Measurements from ENCODE around the gene KLHL14.

The KLHL14 gene

DNA sequence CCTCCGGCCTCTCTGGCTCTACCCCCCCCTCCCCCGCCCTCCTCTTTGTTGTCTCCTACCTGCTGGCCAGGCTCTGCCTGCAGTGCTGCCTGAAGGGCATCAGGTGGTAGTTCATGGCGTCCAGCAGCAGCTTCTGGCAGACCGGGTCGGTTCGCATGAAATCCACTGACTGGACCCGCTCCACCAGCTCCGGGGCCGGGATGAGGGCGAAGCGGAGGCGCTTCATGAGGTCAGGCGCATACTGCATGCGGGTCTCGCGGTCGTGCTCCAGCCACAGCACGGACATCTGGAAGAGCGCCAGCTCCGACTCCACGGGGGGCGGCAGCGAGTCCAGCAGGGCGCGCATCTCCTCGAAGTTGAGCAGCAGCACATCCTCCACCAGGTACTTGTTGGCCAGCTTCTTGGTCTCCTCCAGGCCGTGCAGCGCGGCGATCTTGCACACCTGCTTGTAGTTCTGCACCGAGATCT lies 3.2 kb downstream of the KLHL14 start:
- DNase-seq: no peak

GRCh38 chr18:32769071-32769585 lies 3.7 kb downstream of the KLHL14 start:
- DNase-seq: no peak

- DNase-seq: no peak
Measured at GRCh38 chr18:32767400-32767799, 5.4 kb downstream of the KLHL14 start.

GRCh38 chr18:32764611-32765244 lies 8.1 kb downstream of the KLHL14 start:
- DNase-seq: no peak

DNA sequence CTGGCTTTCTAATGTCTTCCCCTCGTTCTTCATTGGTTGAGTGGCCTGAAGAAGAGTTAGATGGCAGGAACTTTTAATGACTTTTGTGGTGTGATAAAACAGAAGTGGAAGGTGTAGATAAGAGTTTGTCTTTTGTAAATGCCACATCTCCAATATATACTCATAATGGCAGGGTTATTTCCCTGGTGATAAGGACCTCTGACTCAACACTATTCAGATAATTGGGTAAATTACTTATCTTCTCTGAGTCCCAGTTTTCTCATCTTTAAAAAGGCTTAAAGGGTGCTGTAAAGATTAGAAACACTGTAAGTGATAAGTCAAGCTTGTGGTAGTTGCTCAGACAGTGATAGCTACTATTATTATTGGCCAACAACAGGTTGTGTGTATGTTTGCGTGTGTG lies 9.5 kb downstream of the KLHL14 start:
- no peak for DNase-seq

- no peak for DNase-seq
Measured at GRCh38 chr18:32761231-32761630, 11.6 kb downstream of the KLHL14 start.

DNA sequence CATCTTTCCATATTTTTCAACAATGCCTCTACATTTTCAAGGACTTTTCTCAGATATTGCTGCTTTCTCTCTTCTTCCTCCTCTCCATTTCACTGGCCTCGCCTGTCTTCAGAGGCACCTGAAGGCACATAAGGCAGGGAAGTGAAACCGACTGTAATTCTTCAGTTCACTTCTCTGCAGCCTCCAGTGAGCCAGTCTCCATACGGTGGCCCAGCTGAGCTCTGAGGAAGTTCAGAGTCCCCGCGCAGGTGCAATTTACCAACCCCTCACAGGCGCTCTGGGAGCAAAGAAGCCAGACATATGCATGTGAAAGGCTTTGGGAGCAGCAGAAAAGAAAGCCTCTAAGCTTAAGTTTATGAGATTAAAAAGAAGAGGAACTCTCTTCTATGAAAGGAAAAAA lies 12.4 kb downstream of the KLHL14 start:
- DNase-seq: no peak

DNA sequence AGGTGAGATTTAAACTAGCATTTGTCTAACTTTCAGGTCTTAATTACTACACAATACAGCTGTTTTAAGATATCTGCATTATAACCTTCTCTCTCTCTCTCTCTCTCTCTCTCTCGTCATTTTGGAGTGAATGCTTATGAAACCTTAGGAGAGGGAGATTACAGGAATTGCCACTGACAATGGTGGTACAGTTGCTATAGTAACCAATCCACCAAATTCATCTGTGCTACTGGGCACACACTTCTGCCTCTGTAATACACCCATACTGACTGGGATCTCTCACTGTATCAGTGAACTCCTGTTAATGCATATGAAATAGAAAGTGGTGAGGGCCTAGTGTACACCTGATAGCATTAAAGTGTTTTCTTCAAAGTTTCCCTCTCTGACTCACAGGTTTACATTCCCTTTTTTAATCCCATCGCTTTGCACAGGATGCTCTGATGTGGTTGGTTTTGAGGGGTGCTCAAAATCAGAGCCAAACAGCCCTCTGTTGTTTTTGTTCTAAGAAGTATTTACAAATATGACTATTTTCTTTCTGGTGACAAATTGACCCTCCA lies 13.1 kb downstream of the KLHL14 start:
- no peak for DNase-seq

- DNase-seq: no peak
Measured at GRCh38 chr18:32754508-32755263, 18.1 kb downstream of the KLHL14 start.

DNA sequence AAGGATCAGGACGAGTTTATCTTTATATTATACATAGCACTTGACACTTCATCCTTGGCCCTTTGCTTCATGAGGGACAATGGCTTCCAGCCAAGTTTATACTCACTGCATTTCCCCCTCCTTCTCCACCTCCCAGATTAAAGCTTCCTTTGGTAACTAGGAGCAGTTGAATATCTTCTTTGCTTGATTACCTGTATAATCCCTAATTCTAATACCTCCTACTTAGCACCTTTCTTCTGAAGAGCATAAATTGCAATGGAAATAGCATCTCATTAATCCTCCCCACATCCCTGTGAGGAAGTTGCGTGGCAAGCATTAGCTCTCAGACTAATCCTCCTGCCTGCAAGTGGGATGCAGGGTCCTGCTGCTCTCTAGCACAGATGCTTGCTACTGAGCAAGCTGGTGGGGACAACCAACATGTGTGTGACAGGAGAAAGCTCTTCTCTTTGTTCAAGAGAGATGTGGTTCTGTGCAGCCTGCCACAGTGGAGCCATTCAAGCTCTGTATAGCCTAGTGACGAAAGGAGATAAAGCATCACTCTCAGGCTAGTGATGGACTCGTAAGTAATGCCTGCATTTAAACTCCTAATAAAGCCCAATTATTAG lies 19.1 kb downstream of the KLHL14 start:
- no peak for DNase-seq

DNA sequence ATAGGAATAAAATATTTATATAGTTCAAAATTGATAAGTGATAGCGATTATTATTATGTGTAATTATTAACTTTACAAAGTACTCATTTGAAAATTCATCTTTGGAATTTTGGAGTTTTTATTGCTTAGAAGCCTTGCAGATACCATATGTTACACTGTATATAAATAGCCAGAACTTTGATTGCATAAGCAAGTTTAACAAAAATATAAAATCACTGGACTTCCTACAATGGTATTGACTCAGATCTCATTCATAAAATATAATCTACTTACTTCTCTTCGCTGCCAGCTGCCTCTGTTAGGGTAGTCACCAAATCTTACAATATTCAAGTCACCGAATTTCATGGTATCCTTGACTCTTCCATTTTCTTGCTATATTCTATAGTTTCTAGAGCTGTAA lies 22.5 kb downstream of the KLHL14 start:
- no peak for DNase-seq

DNA sequence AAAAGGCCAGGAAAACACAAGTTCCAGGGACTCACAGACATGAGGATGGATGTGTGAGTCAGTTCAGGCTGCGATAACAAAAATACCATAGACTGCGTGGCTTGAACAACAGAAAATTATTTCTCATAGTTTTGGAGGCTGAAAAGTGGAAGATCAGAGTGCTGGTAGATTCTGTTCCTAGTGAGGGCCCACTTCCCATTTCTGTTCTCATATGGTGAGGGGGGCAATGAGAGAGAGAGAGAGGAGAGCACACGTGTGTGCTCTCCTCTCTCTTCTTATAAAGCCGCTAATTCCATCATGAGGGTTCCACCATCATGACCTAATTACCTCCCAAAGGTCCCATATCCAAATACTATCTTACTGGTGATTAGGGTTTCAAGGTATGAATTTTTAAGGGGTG lies 23.0 kb downstream of the KLHL14 start:
- DNase-seq: no peak

DNA sequence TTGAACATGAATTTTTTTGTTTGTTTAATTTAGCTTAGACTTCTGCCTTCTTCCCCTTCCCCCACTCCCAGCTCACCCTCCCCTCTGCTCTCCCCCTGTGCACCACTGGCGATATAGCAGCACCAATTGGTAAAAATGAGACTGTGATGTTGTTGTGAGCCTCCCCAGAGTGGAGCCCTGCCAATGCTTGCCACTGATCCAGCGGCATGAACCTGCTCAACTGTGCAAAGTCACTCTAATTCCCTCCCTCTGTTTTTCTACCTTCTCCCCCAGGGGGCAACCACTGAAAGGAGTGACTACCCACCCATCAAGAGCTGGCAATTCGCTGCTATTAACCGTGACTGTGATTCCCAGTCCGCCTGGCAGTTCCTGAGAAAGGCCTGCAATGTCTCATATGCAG lies 30.2 kb downstream of the KLHL14 start:
- DNase-seq: no peak

DNA sequence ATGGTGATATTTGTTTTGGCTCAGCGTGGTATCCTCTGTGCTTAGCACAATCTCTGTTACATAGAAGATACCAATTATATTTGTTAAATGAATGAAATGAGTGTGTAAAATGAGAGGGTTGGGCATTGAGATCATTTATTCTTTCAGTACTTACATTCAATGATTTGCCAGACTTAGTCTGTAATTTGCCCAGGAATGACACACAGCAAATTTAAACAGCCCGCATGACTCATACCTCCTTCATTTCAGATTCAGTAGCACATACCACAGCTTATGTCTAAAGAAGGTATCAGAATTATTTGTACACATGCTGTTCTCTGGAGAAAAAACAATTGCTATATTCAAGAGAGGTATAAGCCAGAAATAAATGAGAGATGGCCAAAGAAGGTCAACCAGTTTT lies 37.0 kb downstream of the KLHL14 start:
- no peak for DNase-seq

GRCh38 chr18:32734442-32734841 lies 38.4 kb downstream of the KLHL14 start:
- DNase-seq: no peak

- DNase-seq: no peak
Measured at GRCh38 chr18:32732165-32732564, 40.7 kb downstream of the KLHL14 start.

DNA sequence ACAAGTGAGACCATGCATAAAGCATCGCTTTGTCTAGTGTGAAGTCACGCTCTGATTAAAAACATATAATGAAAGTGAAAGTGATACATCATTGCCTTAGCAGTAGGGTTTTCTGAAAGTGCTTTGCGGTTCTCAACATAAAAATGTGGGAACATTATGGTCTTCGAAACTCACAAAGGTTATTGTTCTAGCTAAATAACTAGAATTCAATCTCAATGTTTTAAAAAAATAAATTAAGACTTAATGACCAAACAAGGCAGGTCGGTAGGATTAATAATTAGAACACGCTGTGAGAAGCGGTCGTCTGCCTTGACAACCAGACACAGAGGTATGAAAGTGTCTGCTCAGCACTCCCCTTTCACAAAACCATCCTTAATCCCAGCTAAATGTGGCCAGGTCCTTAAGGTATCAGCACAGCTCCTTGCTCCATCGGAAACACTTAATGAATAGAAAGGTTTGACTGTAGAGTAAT lies 42.2 kb downstream of the KLHL14 start:
- DNase-seq: peak; percentile 3

DNA sequence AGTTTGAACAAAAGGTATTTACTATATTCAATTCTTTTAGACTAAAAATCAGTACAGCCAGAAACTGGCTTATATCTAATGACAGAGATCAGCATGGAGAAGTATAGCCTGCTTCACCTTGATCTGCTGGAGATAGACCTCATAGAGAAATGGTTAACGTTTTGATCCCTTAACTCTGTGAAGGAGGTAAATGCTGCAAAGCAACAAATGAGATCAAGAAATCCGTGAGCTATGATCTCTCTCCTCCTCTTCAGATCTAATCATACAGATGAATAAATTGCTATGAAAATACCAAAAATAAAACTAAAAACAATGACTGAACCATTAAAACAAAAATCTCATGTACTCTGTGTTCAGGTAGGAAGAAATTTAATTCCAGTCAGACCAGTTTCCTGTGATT lies 42.8 kb downstream of the KLHL14 start:
- no peak for DNase-seq

DNA sequence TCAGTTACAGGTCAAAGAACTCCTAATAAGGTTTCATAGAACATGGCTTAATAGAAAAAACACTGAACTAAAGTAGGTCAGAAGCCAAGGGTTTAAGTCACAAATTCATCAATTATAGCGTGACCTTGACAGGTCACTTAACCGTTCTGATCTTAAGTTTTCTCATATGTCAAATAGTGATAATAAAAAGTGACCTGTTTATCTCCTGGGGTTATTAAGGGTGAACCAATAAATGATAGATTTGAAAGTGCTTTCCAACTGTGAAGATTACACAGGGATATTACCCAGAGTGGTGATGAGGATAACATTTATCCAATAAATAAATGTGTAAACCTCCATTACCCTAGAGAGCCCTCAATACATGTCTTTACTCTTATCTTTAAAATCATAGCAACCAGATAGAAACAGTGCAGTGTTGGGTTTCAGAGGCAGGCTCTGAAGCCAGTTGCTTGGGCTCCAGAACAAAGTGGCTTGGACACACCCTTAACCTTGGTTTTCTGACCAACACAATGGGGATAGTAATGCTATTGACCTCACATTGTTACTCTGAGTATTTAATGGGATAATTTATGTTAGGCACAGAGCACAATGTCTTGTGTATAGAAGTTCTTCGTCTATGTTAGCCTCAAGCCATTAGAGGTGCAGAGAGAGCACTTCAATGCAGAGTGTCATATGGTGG lies 48.6 kb downstream of the KLHL14 start:
- no peak for DNase-seq

DNA sequence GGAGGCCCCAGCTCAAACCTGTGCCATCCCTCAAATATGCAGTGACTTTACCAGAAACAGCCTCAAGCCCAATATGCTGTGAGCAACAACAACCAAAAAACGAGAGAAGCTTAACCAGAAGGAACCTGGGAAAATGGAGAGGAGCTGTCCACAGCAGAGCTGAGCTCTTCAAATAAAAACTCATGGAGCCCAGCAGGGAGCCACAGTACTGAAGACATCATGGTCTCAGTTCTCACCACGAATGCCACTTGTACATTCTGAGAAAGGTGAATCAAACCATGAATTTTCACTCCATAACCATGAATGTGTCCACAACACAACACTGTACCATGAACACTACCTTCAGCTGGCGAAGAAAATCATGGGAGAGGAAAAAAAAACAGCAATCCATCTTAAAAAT lies 50.5 kb downstream of the KLHL14 start:
- DNase-seq: no peak

GRCh38 chr18:32717126-32717525 lies 55.7 kb downstream of the KLHL14 start:
- no peak for DNase-seq

GRCh38 chr18:32714571-32715148 lies 58.2 kb downstream of the KLHL14 start:
- peak; percentile 30 for DNase-seq

- no peak for DNase-seq
Measured at GRCh38 chr18:32712860-32713259, 60.0 kb downstream of the KLHL14 start.

All from inflammatory macrophage treated with lipopolysaccharide for 4 hours (primary cell).